HCT116 (cell line): ENCODE measurements around the gene SDCBP2. TPM values are rescaled to one million over a fixed set of nuclear protein-coding genes. Genes with fewer than 3 reads are reported as not detected.

ENCODE experiments used
- ATAC-seq: fragments of 200-7000 bp; cut with Tn5 transposase; 2 replicates; pipeline ENCODE4 v1.9.1; 2020; ENCODE audit warnings: mild to moderate bottlenecking, moderate library complexity
- BruUV-seq: library from RNA; stranded (reverse); fragments of 400-500 nt; replicated peaks from 2 replicates; lab custom pipeline; 2021; lab: Mats Ljungman, UMichigan
- CTCF ChIA-PET: fragments of 300-600 bp; sonication (Branson Sonifier 250); formaldehyde crosslinking; loops from one replicate; lab custom pipeline; 2021; ENCODE audit warnings: antibody characterized with exemption; lab: Charles Lee
- POLR2A ChIA-PET: fragments of 300-600, 350-600 bp; sonication (Branson Sonifier 250); formaldehyde crosslinking; loops from one replicate; lab custom pipeline; 2021; ENCODE audit warnings: antibody characterized with exemption; lab: Charles Lee
- RAD21 ChIA-PET, 2 experiments: fragments of 300-600 bp; sonication (Branson Sonifier 250); formaldehyde crosslinking; loops; one replicate each; lab custom pipeline; 2023; ENCODE audit warnings: low total read pairs in 2 of 2; ENCODE audit not compliant: uncharacterized antibody in 2 of 2, unreplicated experiment in 2 of 2, low non-redundant PET in 1 of 2; lab: Charles Lee
- DNase-seq: peaks from one replicate; pipeline ENCODE4 v3.0.0-alpha.2; 2010; ENCODE audit warnings: low read depth, low spot score
- H2AFZ ChIP-seq: fragments of 200-600 bp; shearing (Covaris generic), sonication (generic); 2 replicates; pipeline ENCODE4 v1.6.1; 2017; ENCODE audit warnings: low read depth, mixed run types, mixed read lengths, antibody characterized with exemption, low read length; ENCODE audit not compliant: poor library complexity, severe bottlenecking
- H3K27ac ChIP-seq: 2 replicates; pipeline ENCODE4 v1.5.1; 2012; ENCODE audit warnings: low read depth, low read length
- H3K27me3 ChIP-seq: fragments of 200-600 bp; sonication (generic); 2 replicates; pipeline ENCODE4 v1.6.1; 2016; ENCODE audit warnings: mixed run types, low read length, mixed read lengths; ENCODE audit not compliant: insufficient read depth
- H3K36me3 ChIP-seq, 2 experiments: fragments of 200-500 bp in 1 of 2; fragments of 200-600 bp in 1 of 2; sonication (Bioruptor generic) in 1 of 2; sonication (generic) in 1 of 2; 2 replicates each; pipeline versions ENCODE4 v1.5.1 to v1.6.1; 2014 to 2016; ENCODE audit warnings: low read length in 2 of 2, inconsistent platforms in 1 of 2, mixed read lengths in 1 of 2, mixed run types in 1 of 2; ENCODE audit not compliant: insufficient read depth in 2 of 2, control insufficient read depth in 1 of 2
- H3K4me1 ChIP-seq, 2 experiments: fragments of 200-600 bp in 1 of 2; sonication (generic) in 1 of 2; 2 replicates each; pipeline versions ENCODE4 v1.5.1 to v1.6.1; 2012 to 2017; ENCODE audit warnings: low read length in 2 of 2, inconsistent platforms in 1 of 2, mild to moderate bottlenecking in 1 of 2, mixed read lengths in 1 of 2, mixed run types in 1 of 2, moderate library complexity in 1 of 2; ENCODE audit not compliant: insufficient read depth in 2 of 2, control insufficient read depth in 1 of 2
- H3K4me2 ChIP-seq: fragments of 200-600 bp; sonication (generic); 2 replicates; pipeline ENCODE4 v1.6.1; 2017; ENCODE audit warnings: mixed run types, low read length, mixed read lengths
- H3K4me3 ChIP-seq, 2 experiments: fragments of 200-600 bp in 1 of 2; sonication (generic) in 1 of 2; replicated peaks in 1 of 2; 2 replicates each; pipeline ENCODE4 v1.5.1; 2011 to 2016; ENCODE audit warnings: low read length in 2 of 2, control low read depth in 1 of 2, low read depth in 1 of 2, mild to moderate bottlenecking in 1 of 2, mixed read lengths in 1 of 2, mixed run types in 1 of 2
- H3K79me2 ChIP-seq: fragments of 200-600 bp; sonication (generic); 2 replicates; pipeline ENCODE4 v1.6.1; 2017; ENCODE audit warnings: mild to moderate bottlenecking, mixed run types, low read length, moderate library complexity, mixed read lengths; ENCODE audit not compliant: insufficient read depth
- H3K9ac ChIP-seq: fragments of 200-600 bp; sonication (generic); 2 replicates; pipeline ENCODE4 v1.6.1; 2016; ENCODE audit warnings: low read length, mixed read lengths
- H3K9me2 ChIP-seq: fragments of 200-600 bp; sonication (generic), shearing (Covaris generic); 2 replicates; pipeline ENCODE4 v1.6.1; 2017; ENCODE audit warnings: mixed run types, mild to moderate bottlenecking, moderate library complexity; ENCODE audit not compliant: insufficient read depth
- H3K9me3 ChIP-seq, 2 experiments: fragments of 200-500 bp in 1 of 2; fragments of 200-600 bp in 1 of 2; sonication (Bioruptor generic) in 1 of 2; sonication (generic) in 1 of 2; 2 replicates each; pipeline ENCODE4 v1.6.1; 2014 to 2017; ENCODE audit warnings: low read length in 2 of 2, mixed read lengths in 2 of 2, inconsistent platforms in 1 of 2, low read depth in 1 of 2, mild to moderate bottlenecking in 1 of 2, mixed run types in 1 of 2, moderate library complexity in 1 of 2; ENCODE audit not compliant: control insufficient read depth in 1 of 2, insufficient read depth in 1 of 2
- H4K20me1 ChIP-seq: fragments of 200-600 bp; sonication (generic), shearing (Covaris generic); 2 replicates; pipeline ENCODE4 v1.6.1; 2017; ENCODE audit warnings: mixed run types, mild to moderate bottlenecking, moderate library complexity; ENCODE audit not compliant: insufficient read depth
- ATF3 ChIP-seq: IDR thresholded peaks from 2 replicates; pipeline ENCODE4 v1.6.1; 2012
- CBX3 ChIP-seq: IDR thresholded peaks from 2 replicates; pipeline ENCODE4 v1.6.1; 2012; ENCODE audit warnings: low read depth
- CEBPB ChIP-seq: IDR thresholded peaks from 2 replicates; pipeline ENCODE4 v1.6.1; 2012; ENCODE audit warnings: low read depth
- EGR1 ChIP-seq: IDR thresholded peaks from 2 replicates; pipeline ENCODE4 v1.6.1; 2012; ENCODE audit warnings: low read depth
- ELF1 ChIP-seq: IDR thresholded peaks from 2 replicates; pipeline ENCODE4 v1.6.1; 2012; ENCODE audit warnings: low read depth, borderline replicate concordance
- POLR2A ChIP-seq: IDR thresholded peaks from 2 replicates; pipeline ENCODE4 v1.7.0; 2011; ENCODE audit warnings: borderline replicate concordance; ENCODE audit not compliant: insufficient read depth, insufficient read length; ENCODE audit errors: extremely low read depth
- REST ChIP-seq: IDR thresholded peaks from 2 replicates; pipeline ENCODE4 v1.6.1; 2012; ENCODE audit warnings: low read depth
- SIN3A ChIP-seq: IDR thresholded peaks from 2 replicates; pipeline ENCODE4 v1.6.1; 2012; ENCODE audit warnings: low read depth
- SP1 ChIP-seq: IDR thresholded peaks from 2 replicates; pipeline ENCODE4 v1.6.1; 2012; ENCODE audit warnings: low read depth
- SRF ChIP-seq: IDR thresholded peaks from 2 replicates; pipeline ENCODE4 v1.6.1; 2012; ENCODE audit warnings: low read depth
- ZBTB33 ChIP-seq: IDR thresholded peaks from 2 replicates; pipeline ENCODE4 v1.6.1; 2011; ENCODE audit warnings: mild to moderate bottlenecking, low read length, moderate library complexity; ENCODE audit not compliant: insufficient replicate concordance; ENCODE audit errors: extremely low read depth
- ZFX ChIP-seq: fragments of 450-650 bp; IDR thresholded peaks from 2 replicates; pipeline ENCODE4 v1.6.1; 2017
- ZNF274 ChIP-seq: fragments of 200-500 bp; sonication (Bioruptor generic); IDR thresholded peaks from 2 replicates; pipeline ENCODE4 v1.6.1; 2014; ENCODE audit warnings: mild to moderate bottlenecking, low read depth, low read length, inconsistent platforms
- intact Hi-C: fragments of 100-400 bp; cut with micrococcal nuclease; formaldehyde crosslinking; loops from 2 replicates; pipeline ENCODE4 v1.10.0; 2022
- total RNA-seq: library from RNA; stranded (reverse); gene quantifications from one replicate; pipeline ENCODE4 v1.2.1, GENCODE V29; 2021; ENCODE audit not compliant: unreplicated experiment

Gene SDCBP2
- total RNA-seq, 1 experiment from 2014 or later = 3.4 TPM

GRCh38 chr20:1286267-1287024, 42.5 kb downstream of the SDCBP2 start:
- no peaks in the 10 kb centered on the region for H3K79me2 ChIP-seq
- ChIA-PET RAD21 (no interaction called here), POLR2A (no interaction called here), CTCF (no interaction called here)
- no peaks in the 10 kb centered on the region for H3K9me3 ChIP-seq
- no peaks in the 10 kb centered on the region for H3K9me2 ChIP-seq
- intact Hi-C loops = no loop called here
- H3K36me3 ChIP-seq = no peaks in the 10 kb centered on the region
- H3K4me1 ChIP-seq = no peaks in the 10 kb centered on the region
- H4K20me1 ChIP-seq = no peaks in the 10 kb centered on the region
- ATAC-seq (no peak), DNase-seq (no peak)
- H3K4me2 ChIP-seq = no peak overlapping the region
- H3K27me3 ChIP-seq = no peaks in the 10 kb centered on the region
- no peak overlapping the region for H3K9ac ChIP-seq
- H2AFZ ChIP-seq = no peak overlapping the region
- no TSS peak for BruUV-seq
- no peak overlapping the region for H3K27ac ChIP-seq
- TF ChIP-seq CEBPB = no peak
- TF ChIP-seq ZFX = no peak
- TF ChIP-seq EGR1 = no peak
- TF ChIP-seq, all 23 proteins: peak for 0
- H3K4me3 ChIP-seq = no peak overlapping the region

- H3K4me1 ChIP-seq = peaks cover 0 to 7% of the 10 kb centered on the region in 2 experiments; a peak in 1 of 4 replicates
- TF ChIP-seq ZNF274 = no peak
- TF ChIP-seq SRF = no peak
- TF ChIP-seq ELF1 = no peak
- TF ChIP-seq ATF3 = no peak
- no peak for TF ChIP-seq EGR1
- TF ChIP-seq SP1 = no peak
- TF ChIP-seq POLR2A = no peak
- TF ChIP-seq SIN3A = no peak
- no peak for TF ChIP-seq CBX3
- TF ChIP-seq ZBTB33 = no peak
- TF ChIP-seq REST = no peak
- RAD21 ChIA-PET = no interaction called here
- no peaks in the 10 kb centered on the region for H3K9me3 ChIP-seq
- ATAC-seq = no peak
- no peaks in the 10 kb centered on the region for H3K27me3 ChIP-seq
- POLR2A ChIA-PET = no interaction called here
- no peak overlapping the region for H3K9ac ChIP-seq
- CTCF ChIA-PET = no interaction called here
- no TSS peak for BruUV-seq
- no peak overlapping the region for H2AFZ ChIP-seq
- no peak overlapping the region for H3K27ac ChIP-seq
- H4K20me1 ChIP-seq = no peaks in the 10 kb centered on the region
- no peaks in the 10 kb centered on the region for H3K36me3 ChIP-seq
- DNase-seq = no peak
- H3K79me2 ChIP-seq = no peaks in the 10 kb centered on the region
- H3K9me2 ChIP-seq = no peaks in the 10 kb centered on the region
- no peak overlapping the region for H3K4me3 ChIP-seq
- H3K4me2 ChIP-seq = no peak overlapping the region
- intact Hi-C loops = no loop called here
Observed at GRCh38 chr20:1283522-1284510, 45.1 kb downstream of the SDCBP2 start.
